Stomach (tissue), 9 donors: Measurements from ENCODE around the gene SMIM24. TPM values are rescaled to one million over a fixed set of nuclear protein-coding genes. Genes with fewer than 3 reads are reported as not detected.

Experiments used
- DNase-seq, 2 donors: peaks; one replicate each; pipeline versions ENCODE4 v3.0.0 to v3.0.0-alpha.2; 2013 to 2019
- H3K27ac ChIP-seq, 5 donors: fragments of 200-600 bp in 4 of 5; sonication (generic) in 4 of 5; one replicate each; pipeline ENCODE4 v1.5.1; 2013 to 2019; ENCODE audit warnings: mild to moderate bottlenecking in 1 of 5, moderate library complexity in 1 of 5
- H3K27me3 ChIP-seq, 3 donors: fragments of 200-600 bp; sonication (generic); one replicate each; pipeline ENCODE4 v1.5.1; 2017 to 2019; ENCODE audit warnings: mixed run types in 1 of 3
- H3K36me3 ChIP-seq, 4 donors: fragments of 200-600 bp; sonication (generic); 1 replicate in 3 of 4; 2 replicates in 1 of 4; pipeline ENCODE4 v1.5.1; 2016 to 2019
- H3K4me1 ChIP-seq, 4 donors: fragments of 200-600 bp; sonication (generic); one replicate each; pipeline ENCODE4 v1.5.1; 2016 to 2019
- H3K4me3 ChIP-seq, 4 donors: fragments of 200-600 bp; sonication (generic) in 3 of 4; one replicate each; pipeline ENCODE4 v1.5.1; 2016 to 2019; ENCODE audit warnings: mild to moderate bottlenecking in 1 of 4
- H3K9me3 ChIP-seq, 4 donors: fragments of 200-600 bp; sonication (generic); one replicate each; pipeline ENCODE4 v1.5.1; 2016 to 2019
- CTCF ChIP-seq, 7 experiments: fragments of 450-650 bp in 4 of 7; fragments of 200-600 bp in 3 of 7; sonication (generic) in 3 of 7; IDR thresholded peaks; one replicate each; pipeline ENCODE4 v1.5.1; 2016 to 2019; ENCODE audit warnings: antibody characterized with exemption in 7 of 7, control low read depth in 2 of 7, mild to moderate bottlenecking in 1 of 7
- EP300 ChIP-seq: sonication (generic); formaldehyde crosslinking; IDR thresholded peaks from one replicate; pipeline ENCODE4 v1.6.1; 2017; ENCODE audit warnings: antibody characterized with exemption
- POLR2A ChIP-seq, 4 donors: fragments of 450-650 bp; IDR thresholded peaks; one replicate each; pipeline ENCODE4 v1.6.1; 2016; ENCODE audit warnings: antibody characterized with exemption in 4 of 4, control low read depth in 2 of 4, mild to moderate bottlenecking in 1 of 4, moderate library complexity in 1 of 4
- POLR2AphosphoS5 ChIP-seq, 3 donors: sonication (generic); formaldehyde crosslinking; IDR thresholded peaks; one replicate each; pipeline ENCODE4 v1.6.1; 2016; ENCODE audit warnings: antibody characterized with exemption in 3 of 3
- WGBS, 5 donors: extraction: QIAGEN DNeasy Blood & Tissue Kit in 3 of 5; methylation state at CpG; one replicate each; pipeline versions ENCODE4 v1.1.5 to v1.1.7; 2013 to 2018; 5-methylcytosine and 5-hydroxymethylcytosine counted together
- intact Hi-C: fragments of 100-400 bp; cut with DNase I; formaldehyde crosslinking; loops from one replicate; pipeline ENCODE4 v1.15.1; 2023; ENCODE audit warnings: low total_unique reads
- polyA plus RNA-seq, 3 donors: library from polyadenylated mRNA; stranded (reverse); fragments of 200-250 nt; gene quantifications; one replicate each; pipeline ENCODE4 v1.2.3, GENCODE V29; 2013
- total RNA-seq, 5 donors: library from RNA; depleted of rRNA; stranded (reverse); fragments of >200 nt; gene quantifications; one replicate each; pipeline versions ENCODE4 v1.1.0 to v1.2.3, GENCODE V29; 2014 to 2016
- donor health status: healthy with polysubstance abuse.
- donor health status: Bipolar disorder and iron deficiency.
- donor health status: healthy.

SMIM24 gene
- total and polyA plus RNA-seq, 8 donors: 1.4 to 178 (median 68.7) TPM; not detected in 1

- intact Hi-C loops: no loop called here
- no peak for TF ChIP-seq POLR2AphosphoS5 (IDR thresholded peaks at IDR 0.05)
- TF ChIP-seq EP300: no peak
- no peak for TF ChIP-seq CTCF (IDR thresholded peaks at IDR 0.05)
- peaks cover 0 to 8% (median 0%) of the 10 kb centered on the region in 4 donors for H3K36me3 ChIP-seq
- H3K27me3 ChIP-seq: peaks cover 0 to 59% (median 11%) of the 10 kb centered on the region in 3 donors
- WGBS, 5 donors: 12 to 39% (median 29%) methylated on average over 7 of the region's 7 CpGs
- peak overlapping the region in 4 of 5 donors; percentile 45 to 89 (median 84) for H3K27ac ChIP-seq
- no peaks in the 10 kb centered on the region for H3K9me3 ChIP-seq
- H3K4me3 ChIP-seq: peak overlapping the region in 2 of 4 donors; percentile 2 to 32
- peaks cover 7 to 56% (median 41%) of the 10 kb centered on the region in 4 donors for H3K4me1 ChIP-seq
- DNase-seq: peak; percentile 40 to 72
Measured at GRCh38 chr19:3479177-3479833, 1.0 kb downstream of the SMIM24 start.

- no peak for DNase-seq
- WGBS, 5 donors: 29 to 47% (median 39%) methylated on average over 25 to 27 of the region's 27 CpGs
- Histone ChIP-seq H3K27me3 (peaks cover 0 to 52% (median 11%) of the 10 kb centered on the region in 3 donors), H3K27ac (peak overlapping the region in 1 of 5 donors; percentile 83), H3K9me3 (no peaks in the 10 kb centered on the region), H3K4me3 (peak overlapping the region in 1 of 4 donors; percentile 2), H3K4me1 (peaks cover 7 to 58% (median 44%) of the 10 kb centered on the region in 4 donors), H3K36me3 (peaks cover 0 to 8% (median 0%) of the 10 kb centered on the region in 4 donors)
- TF ChIP-seq EP300 (no peak), POLR2A (IDR thresholded peaks at IDR 0.05) (no peak), CTCF (IDR thresholded peaks at IDR 0.05) (no peak), POLR2AphosphoS5 (IDR thresholded peaks at IDR 0.05) (no peak)
- intact Hi-C loops: no loop called here
Measured at GRCh38 chr19:3478409-3479176, 1.7 kb downstream of the SMIM24 start.

- H3K4me1 ChIP-seq: peaks cover 7 to 63% (median 47%) of the 10 kb centered on the region in 4 donors
Measured at GRCh38 chr19:3477951-3478350, 2.4 kb downstream of the SMIM24 start.

More at GRCh38 chr19:3477951-3478350, 2.4 kb downstream of the SMIM24 start:
- Histone ChIP-seq H3K4me3 (no peak overlapping the region), H3K36me3 (peaks cover 0 to 8% (median 0%) of the 10 kb centered on the region in 4 donors), H3K9me3 (no peaks in the 10 kb centered on the region), H3K27me3 (peaks cover 0 to 46% (median 10%) of the 10 kb centered on the region in 3 donors), H3K27ac (peak overlapping the region in 1 of 5 donors; percentile 83)
- intact Hi-C loops: no loop called here
- WGBS, 5 donors: 75 to 98% (median 92%) methylated on average over 2 of the region's 2 CpGs
- no peak for TF ChIP-seq POLR2AphosphoS5 (IDR thresholded peaks at IDR 0.05)
- TF ChIP-seq EP300: no peak
- TF ChIP-seq CTCF (IDR thresholded peaks at IDR 0.05): no peak
- no peak for TF ChIP-seq POLR2A (IDR thresholded peaks at IDR 0.05)
- DNase-seq: no peak
